CD4-positive, alpha-beta T cell treated with Interleukin-15 for 4 hours (primary cell): Measurements from ENCODE around the gene ZNF536.

Source experiments
- DNase-seq: peaks from one replicate; pipeline ENCODE4 v3.0.0-alpha.2; 2020; ENCODE audit warnings: low spot score

The ZNF536 gene

GRCh38 chr19:30364866-30365800 is 7.1 kb upstream of the ZNF536 start:
- DNase-seq = no peak

- DNase-seq = no peak
These were observed 5.9 kb upstream of the ZNF536 start for GRCh38 chr19:30366282-30366681.

GRCh38 chr19:30367006-30367405 is 5.2 kb upstream of the ZNF536 start:
- DNase-seq = no peak

GRCh38 chr19:30367421-30367820 is 4.8 kb upstream of the ZNF536 start:
- DNase-seq = no peak

GRCh38 chr19:30369833-30370232 is 2.4 kb upstream of the ZNF536 start:
- no peak for DNase-seq

GRCh38 chr19:30371161-30371836 is 885 bp upstream of the ZNF536 start:
- DNase-seq = no peak

GRCh38 chr19:30373593-30373992 is 1.4 kb downstream of the ZNF536 start:
- no peak for DNase-seq

- no peak for DNase-seq
These were observed 2.3 kb downstream of the ZNF536 start for GRCh38 chr19:30374539-30374864.

- no peak for DNase-seq
These were observed 2.8 kb downstream of the ZNF536 start for GRCh38 chr19:30374865-30375552.

- DNase-seq = no peak
These were observed 3.4 kb downstream of the ZNF536 start for GRCh38 chr19:30375553-30376031.

GRCh38 chr19:30376272-30376671 is 4.1 kb downstream of the ZNF536 start:
- DNase-seq = no peak

GRCh38 chr19:30376826-30377425 is 4.7 kb downstream of the ZNF536 start:
- DNase-seq = no peak

- DNase-seq = no peak
These were observed 6.5 kb downstream of the ZNF536 start for GRCh38 chr19:30378701-30379100.

- no peak for DNase-seq
These were observed 7.8 kb downstream of the ZNF536 start for GRCh38 chr19:30379841-30380610.

GRCh38 chr19:30381366-30381765 is 9.2 kb downstream of the ZNF536 start:
- DNase-seq = no peak

- no peak for DNase-seq
These were observed 13.0 kb downstream of the ZNF536 start for GRCh38 chr19:30385174-30385573.

- DNase-seq = no peak
These were observed 13.5 kb downstream of the ZNF536 start for GRCh38 chr19:30385666-30386065.

- DNase-seq = no peak
These were observed 14.5 kb downstream of the ZNF536 start for GRCh38 chr19:30386551-30387143.

GRCh38 chr19:30387311-30388115 is 15.3 kb downstream of the ZNF536 start:
- no peak for DNase-seq

- no peak for DNase-seq
These were observed 16.1 kb downstream of the ZNF536 start for GRCh38 chr19:30388327-30388726.
